Astrocyte (in vitro differentiated cells and primary cell): Measurements from ENCODE around the gene PSTK. TPM values are rescaled to one million over a fixed set of nuclear protein-coding genes. Genes with fewer than 3 reads are reported as not detected.

Experiments used
- DNase-seq: peaks from one replicate; pipeline ENCODE4 v3.0.0-alpha.2; 2010; ENCODE audit warnings: low read depth
- FAIRE-seq: peaks from 2 replicates; lab custom pipeline; 2011; peaks lifted over from hg19 to GRCh38; lab: Jason Lieb, UNC
- H2AFZ ChIP-seq: 2 replicates; pipeline ENCODE4 v1.6.0; 2012; ENCODE audit warnings: low read depth, low read length, inconsistent platforms
- H3K27ac ChIP-seq: 2 replicates; pipeline ENCODE4 v1.5.1; 2011; ENCODE audit warnings: low read depth, low read length, inconsistent platforms
- H3K27me3 ChIP-seq: 2 replicates; pipeline ENCODE4 v1.6.0; 2011; ENCODE audit warnings: low read length, inconsistent platforms; ENCODE audit not compliant: insufficient read depth
- H3K36me3 ChIP-seq: 2 replicates; pipeline ENCODE4 v1.5.1; 2011; ENCODE audit warnings: low read length, inconsistent platforms; ENCODE audit not compliant: insufficient read depth
- H3K4me1 ChIP-seq: 2 replicates; pipeline ENCODE4 v1.5.1; 2011; ENCODE audit warnings: low read length, inconsistent platforms; ENCODE audit not compliant: insufficient read depth
- H3K4me2 ChIP-seq: 2 replicates; pipeline ENCODE4 v1.6.0; 2012; ENCODE audit warnings: low read length, inconsistent platforms
- H3K4me3 ChIP-seq: 2 replicates; pipeline ENCODE4 v1.5.1; 2011; ENCODE audit warnings: low read depth, mild to moderate bottlenecking, low read length, inconsistent platforms; ENCODE audit not compliant: insufficient read depth
- H3K79me2 ChIP-seq: 2 replicates; pipeline ENCODE4 v1.6.0; 2012; ENCODE audit warnings: mild to moderate bottlenecking, low read length, inconsistent platforms; ENCODE audit not compliant: insufficient read depth
- H3K9ac ChIP-seq: 2 replicates; pipeline ENCODE4 v1.6.0; 2012; ENCODE audit warnings: mild to moderate bottlenecking, low read length, inconsistent platforms
- H3K9me3 ChIP-seq: 2 replicates; pipeline ENCODE4 v1.5.1; 2012; ENCODE audit warnings: low read depth, mild to moderate bottlenecking, low read length, inconsistent platforms; ENCODE audit not compliant: insufficient read depth
- H4K20me1 ChIP-seq: 2 replicates; pipeline ENCODE4 v1.6.0; 2012; ENCODE audit warnings: low read length, inconsistent platforms; ENCODE audit not compliant: insufficient read depth
- H3K27ac Mint-ChIP-seq: one replicate; pipeline ENCODE4 v1.8.0; 2021; ENCODE audit warnings: mild to moderate bottlenecking, mixed read lengths; ENCODE audit not compliant: unreplicated experiment
- H3K27me3 Mint-ChIP-seq: one replicate; pipeline ENCODE4 v1.8.0; 2021; ENCODE audit warnings: low read depth, mixed read lengths; ENCODE audit not compliant: unreplicated experiment
- H3K36me3 Mint-ChIP-seq: one replicate; pipeline ENCODE4 v1.8.0; 2021; ENCODE audit warnings: low read depth, mixed read lengths; ENCODE audit not compliant: unreplicated experiment
- H3K4me1 Mint-ChIP-seq: one replicate; pipeline ENCODE4 v1.8.0; 2021; ENCODE audit warnings: low read depth, mixed read lengths; ENCODE audit not compliant: unreplicated experiment
- H3K4me3 Mint-ChIP-seq: one replicate; pipeline ENCODE4 v1.8.0; 2021; ENCODE audit warnings: mild to moderate bottlenecking, moderate library complexity, mixed read lengths; ENCODE audit not compliant: unreplicated experiment
- H3K9me3 Mint-ChIP-seq: one replicate; pipeline ENCODE4 v1.8.0; 2021; ENCODE audit warnings: mild to moderate bottlenecking, mixed read lengths; ENCODE audit not compliant: unreplicated experiment
- CTCF ChIP-seq: IDR thresholded peaks from 2 replicates; pipeline ENCODE4 v1.5.1; 2011; ENCODE audit warnings: low read depth, mild to moderate bottlenecking, inconsistent platforms, low read length, moderate library complexity; ENCODE audit not compliant: insufficient read depth
- EZH2 ChIP-seq: IDR thresholded peaks from 2 replicates; pipeline ENCODE4 v1.6.1; 2012; ENCODE audit warnings: mild to moderate bottlenecking, low read length, inconsistent platforms; ENCODE audit not compliant: insufficient read depth
- total RNA-seq: library from RNA; stranded (reverse); gene quantifications from 2 replicates; pipeline ENCODE4 v1.2.1, GENCODE V29; 2021

The PSTK gene
- total RNA-seq, 1 donor from 2014 or later = 4.8 TPM

- no peaks in the 10 kb centered on the region for H4K20me1 ChIP-seq
- FAIRE-seq (no peak), DNase-seq (no peak)
- Mint-ChIP-seq H3K4me3 (no peak overlapping the region), H3K4me1 (peaks cover 5% of the 10 kb centered on the region), H3K27ac (no peak overlapping the region), H3K27me3 (no peaks in the 10 kb centered on the region), H3K9me3 (peaks cover 8% of the 10 kb centered on the region), H3K36me3 (peaks cover 2% of the 10 kb centered on the region)
- TF ChIP-seq EZH2 (no peak), CTCF (no peak)
- H3K9me3 ChIP-seq = peaks cover 7% of the 10 kb centered on the region
- H3K9ac ChIP-seq = no peak overlapping the region
- no peak overlapping the region for H2AFZ ChIP-seq
- H3K4me1 ChIP-seq = peaks cover 4% of the 10 kb centered on the region
- no peak overlapping the region for H3K4me2 ChIP-seq
- no peak overlapping the region for H3K4me3 ChIP-seq
- H3K79me2 ChIP-seq = peaks cover 10% of the 10 kb centered on the region
- no peak overlapping the region for H3K27ac ChIP-seq
- H3K27me3 ChIP-seq = no peaks in the 10 kb centered on the region
- H3K36me3 ChIP-seq = no peaks in the 10 kb centered on the region
Measured at GRCh38 chr10:122957474-122957873, 22.7 kb upstream of the PSTK start.

- peaks cover 6% of the 10 kb centered on the region for H3K36me3 Mint-ChIP-seq
- Histone ChIP-seq H3K79me2 (no peaks in the 10 kb centered on the region), H3K4me2 (no peak overlapping the region), H3K27me3 (no peaks in the 10 kb centered on the region), H3K27ac (no peak overlapping the region), H3K4me1 (no peaks in the 10 kb centered on the region), H3K4me3 (no peak overlapping the region), H4K20me1 (no peaks in the 10 kb centered on the region), H3K36me3 (no peaks in the 10 kb centered on the region), H3K9me3 (no peaks in the 10 kb centered on the region), H3K9ac (no peak overlapping the region), H2AFZ (no peak overlapping the region)
- FAIRE-seq (no peak), DNase-seq (peak; percentile 12)
- H3K4me1 Mint-ChIP-seq = no peaks in the 10 kb centered on the region
- H3K9me3 Mint-ChIP-seq = peaks cover 21% of the 10 kb centered on the region
- peaks cover 5% of the 10 kb centered on the region for H3K27me3 Mint-ChIP-seq
- no peak overlapping the region for H3K4me3 Mint-ChIP-seq
- no peak overlapping the region for H3K27ac Mint-ChIP-seq
- TF ChIP-seq CTCF (no peak), EZH2 (no peak)
Measured at GRCh38 chr10:122962405-122962804, 17.8 kb upstream of the PSTK start.

DNA sequence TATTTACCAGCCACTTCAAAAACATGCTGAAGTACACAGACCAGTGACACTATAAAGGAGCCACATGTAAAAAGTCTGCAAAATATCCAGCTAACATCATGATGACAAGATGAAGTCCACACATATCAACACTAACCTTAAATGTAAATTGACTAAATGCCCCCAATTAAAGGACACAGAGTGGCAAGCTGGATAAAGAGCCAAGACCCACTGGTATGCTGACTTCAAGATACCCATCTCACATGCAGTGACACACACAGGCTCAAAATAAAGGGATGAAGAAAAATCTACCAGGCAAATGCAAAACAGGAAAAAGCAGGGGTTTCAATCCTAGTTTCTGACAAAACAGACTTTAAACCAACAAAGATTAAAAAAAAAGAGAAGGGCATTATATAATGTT lies 13.3 kb upstream of the PSTK start:
- no peaks in the 10 kb centered on the region for H3K27me3 ChIP-seq

More for the DNA sequence above, 13.3 kb upstream of the PSTK start:
- Histone ChIP-seq H4K20me1 (no peaks in the 10 kb centered on the region), H2AFZ (no peak overlapping the region), H3K27ac (no peak overlapping the region), H3K4me1 (no peaks in the 10 kb centered on the region), H3K79me2 (no peaks in the 10 kb centered on the region), H3K36me3 (no peaks in the 10 kb centered on the region), H3K9ac (no peak overlapping the region), H3K4me2 (no peak overlapping the region), H3K9me3 (no peaks in the 10 kb centered on the region), H3K4me3 (no peak overlapping the region)
- Mint-ChIP-seq H3K27ac (no peak overlapping the region), H3K27me3 (peaks cover 7% of the 10 kb centered on the region), H3K4me1 (no peaks in the 10 kb centered on the region), H3K36me3 (peaks cover 6% of the 10 kb centered on the region), H3K4me3 (no peak overlapping the region), H3K9me3 (peaks cover 21% of the 10 kb centered on the region)
- DNase-seq (no peak), FAIRE-seq (no peak)
- no peak for TF ChIP-seq EZH2
- no peak for TF ChIP-seq CTCF
